ENCODE data around the gene SPRED1. TPM values are rescaled to one million over a fixed set of nuclear protein-coding genes. Genes with fewer than 3 reads are reported as not detected.
"Not testable (repeated sequence)": the region's sequence is repeated elsewhere in the genome, so short reads cannot be mapped to it uniquely, and the experiment has no call there.

Gene SPRED1
- total RNA-seq, 1 donor from 2014 or later: 22.9 TPM

DNA sequence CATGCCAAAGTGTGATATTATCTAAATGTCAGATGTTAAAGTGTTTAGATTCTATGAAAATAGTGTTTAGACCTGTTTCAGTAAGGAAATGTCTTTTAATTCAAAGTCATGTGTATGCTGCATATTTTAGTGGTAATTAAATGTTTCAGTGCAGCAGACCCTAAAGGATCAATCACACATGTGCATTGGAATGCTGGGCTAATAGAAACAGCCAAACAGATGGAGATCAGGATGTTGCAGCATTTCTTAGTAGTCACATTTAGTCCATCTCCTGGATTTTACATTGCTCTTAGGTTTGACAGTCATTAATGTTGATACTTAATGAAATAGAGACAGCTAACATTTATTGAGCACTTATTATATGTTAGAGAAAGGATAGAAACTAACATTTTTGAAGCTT, 18.5 kb downstream of the SPRED1 start:
- no peak for DNase-seq (ENCODE audit: low spot score, unreplicated experiment)

DNA sequence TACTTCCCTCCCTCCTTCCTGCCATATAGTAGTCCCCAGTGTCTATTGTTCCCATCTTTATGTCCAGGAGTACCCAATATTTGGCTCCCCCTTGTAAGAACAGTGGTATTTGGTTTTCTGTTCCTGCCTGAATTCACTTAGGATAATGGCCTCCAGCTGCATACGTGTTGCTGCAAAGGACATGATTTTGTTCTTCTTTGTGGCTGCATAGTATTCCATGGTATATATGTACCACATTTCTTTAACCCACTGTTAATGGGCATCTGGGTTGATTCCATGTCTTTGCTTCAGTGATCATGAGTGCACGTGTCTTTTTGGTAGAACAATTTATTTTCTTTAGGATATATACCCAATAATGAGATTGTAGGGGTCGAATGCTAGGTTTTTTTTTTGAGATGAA, 19.3 kb downstream of the SPRED1 start:
- peaks cover 13% of the 10 kb centered on the region for H3K4me1 Mint-ChIP-seq (ENCODE audit: low read depth)
- H3K9me3 Mint-ChIP-seq (ENCODE audit: low read depth): no peaks in the 10 kb centered on the region
- no peaks in the 10 kb centered on the region for H3K27me3 Mint-ChIP-seq
- TF ChIP-seq, protein P1, sequence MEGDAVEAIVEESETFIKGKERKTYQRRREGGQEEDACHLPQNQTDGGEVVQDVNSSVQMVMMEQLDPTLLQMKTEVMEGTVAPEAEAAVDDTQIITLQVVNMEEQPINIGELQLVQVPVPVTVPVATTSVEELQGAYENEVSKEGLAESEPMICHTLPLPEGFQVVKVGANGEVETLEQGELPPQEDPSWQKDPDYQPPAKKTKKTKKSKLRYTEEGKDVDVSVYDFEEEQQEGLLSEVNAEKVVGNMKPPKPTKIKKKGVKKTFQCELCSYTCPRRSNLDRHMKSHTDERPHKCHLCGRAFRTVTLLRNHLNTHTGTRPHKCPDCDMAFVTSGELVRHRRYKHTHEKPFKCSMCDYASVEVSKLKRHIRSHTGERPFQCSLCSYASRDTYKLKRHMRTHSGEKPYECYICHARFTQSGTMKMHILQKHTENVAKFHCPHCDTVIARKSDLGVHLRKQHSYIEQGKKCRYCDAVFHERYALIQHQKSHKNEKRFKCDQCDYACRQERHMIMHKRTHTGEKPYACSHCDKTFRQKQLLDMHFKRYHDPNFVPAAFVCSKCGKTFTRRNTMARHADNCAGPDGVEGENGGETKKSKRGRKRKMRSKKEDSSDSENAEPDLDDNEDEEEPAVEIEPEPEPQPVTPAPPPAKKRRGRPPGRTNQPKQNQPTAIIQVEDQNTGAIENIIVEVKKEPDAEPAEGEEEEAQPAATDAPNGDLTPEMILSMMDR (IDR thresholded peaks at IDR 0.05; ENCODE audit: unreplicated experiment): no peak
- H3K4me3 Mint-ChIP-seq (ENCODE audit: low read depth): no peak overlapping the region
- H3K36me3 Mint-ChIP-seq (ENCODE audit: insufficient read depth): peaks cover 5% of the 10 kb centered on the region
- DNase-seq (ENCODE audit: low spot score, unreplicated experiment): no peak
- H3K27ac Mint-ChIP-seq: peak overlapping the region; percentile 37

More for the DNA sequence above, 18.5 kb downstream of the SPRED1 start:
- no peaks in the 10 kb centered on the region for H3K9me3 Mint-ChIP-seq (ENCODE audit: low read depth)
- H3K4me3 Mint-ChIP-seq (ENCODE audit: low read depth): no peak overlapping the region
- peaks cover 5% of the 10 kb centered on the region for H3K36me3 Mint-ChIP-seq (ENCODE audit: insufficient read depth)
- no peaks in the 10 kb centered on the region for H3K27me3 Mint-ChIP-seq
- no peak overlapping the region for H3K27ac Mint-ChIP-seq
- TF ChIP-seq, protein P1 (IDR thresholded peaks at IDR 0.05; ENCODE audit: unreplicated experiment): no peak
- peaks cover 13% of the 10 kb centered on the region for H3K4me1 Mint-ChIP-seq (ENCODE audit: low read depth)

DNA sequence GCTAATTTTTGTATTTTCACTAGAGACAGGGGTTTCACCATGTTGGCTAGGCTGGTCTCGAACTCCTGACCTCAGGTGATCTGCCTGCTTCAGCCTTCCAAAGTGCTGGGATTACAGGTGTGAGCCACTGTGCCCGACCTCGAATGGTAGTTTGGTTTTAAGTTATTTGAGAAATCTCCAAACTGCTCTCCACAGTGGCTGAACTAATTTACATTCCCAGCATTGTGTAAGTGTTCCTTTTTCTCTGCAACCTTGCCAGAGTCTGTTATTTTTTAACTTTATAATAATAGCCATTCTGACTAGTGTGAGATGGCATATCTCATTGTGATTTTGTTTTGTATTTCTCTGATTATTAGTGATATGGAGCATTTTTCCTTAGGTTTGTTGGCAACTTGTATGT, 19.8 kb downstream of the SPRED1 start:
- peak overlapping the region; percentile 37 for H3K27ac Mint-ChIP-seq
- not testable (repeated sequence) for DNase-seq (ENCODE audit: low spot score, unreplicated experiment); H3K9me3 Mint-ChIP-seq (ENCODE audit: low read depth); H3K36me3 Mint-ChIP-seq (ENCODE audit: insufficient read depth); H3K4me3 Mint-ChIP-seq (ENCODE audit: low read depth); H3K27me3 Mint-ChIP-seq
- H3K4me1 Mint-ChIP-seq (ENCODE audit: low read depth): peaks cover 13% of the 10 kb centered on the region

DNA sequence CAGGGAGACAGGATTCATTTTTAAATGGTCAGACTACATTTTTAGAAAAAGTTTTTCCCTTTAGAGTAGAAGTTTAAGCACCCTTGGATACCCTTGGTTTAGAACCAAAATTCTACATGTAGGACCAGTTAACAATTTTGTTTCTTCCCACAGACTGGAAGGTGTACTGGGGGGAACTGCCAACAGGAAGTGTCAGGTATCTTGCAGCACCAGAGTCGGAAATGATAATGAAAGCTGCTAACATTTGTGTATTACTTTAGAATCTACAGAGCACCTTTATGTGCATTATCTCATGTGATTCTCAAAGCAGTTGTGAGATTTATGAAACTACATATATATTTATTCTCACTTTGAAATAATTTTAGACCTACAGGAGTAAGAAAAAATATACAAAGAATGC, 21.5 kb downstream of the SPRED1 start:
- no peak overlapping the region for H3K4me3 Mint-ChIP-seq (ENCODE audit: low read depth)
- H3K27ac Mint-ChIP-seq: no peak overlapping the region
- H3K4me1 Mint-ChIP-seq (ENCODE audit: low read depth): peaks cover 13% of the 10 kb centered on the region
- TF ChIP-seq, protein P1 (IDR thresholded peaks at IDR 0.05; ENCODE audit: unreplicated experiment): no peak
- H3K36me3 Mint-ChIP-seq (ENCODE audit: insufficient read depth): peaks cover 7% of the 10 kb centered on the region
- H3K9me3 Mint-ChIP-seq (ENCODE audit: low read depth): no peaks in the 10 kb centered on the region
- H3K27me3 Mint-ChIP-seq: no peaks in the 10 kb centered on the region
- no peak for DNase-seq (ENCODE audit: low spot score, unreplicated experiment)

DNA sequence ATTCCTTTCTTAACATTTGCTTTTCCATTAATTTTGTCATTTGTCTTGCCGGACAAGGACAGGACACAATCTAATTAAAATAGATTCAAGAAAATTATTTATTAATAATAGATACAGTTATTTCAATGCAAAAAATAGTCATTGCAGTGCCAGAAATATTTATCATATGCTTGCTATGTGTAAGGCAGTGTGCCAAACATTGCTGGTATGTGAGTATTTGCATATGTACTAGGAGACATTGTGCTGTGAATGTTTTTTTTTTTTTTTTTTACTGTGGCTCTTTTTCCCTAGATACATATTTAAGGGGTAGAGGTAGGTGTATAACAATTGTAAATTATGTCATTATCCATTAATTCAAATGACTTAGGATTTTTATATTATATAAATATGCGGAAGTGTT, 23.3 kb downstream of the SPRED1 start:
- H3K4me1 Mint-ChIP-seq (ENCODE audit: low read depth): peaks cover 16% of the 10 kb centered on the region
- peaks cover 5% of the 10 kb centered on the region for H3K36me3 Mint-ChIP-seq (ENCODE audit: insufficient read depth)
- DNase-seq (ENCODE audit: low spot score, unreplicated experiment): no peak
- no peak overlapping the region for H3K4me3 Mint-ChIP-seq (ENCODE audit: low read depth)
- TF ChIP-seq, protein P1 (IDR thresholded peaks at IDR 0.05; ENCODE audit: unreplicated experiment): no peak
- H3K27ac Mint-ChIP-seq: no peak overlapping the region
- no peaks in the 10 kb centered on the region for H3K27me3 Mint-ChIP-seq
- H3K9me3 Mint-ChIP-seq (ENCODE audit: low read depth): no peaks in the 10 kb centered on the region

DNA sequence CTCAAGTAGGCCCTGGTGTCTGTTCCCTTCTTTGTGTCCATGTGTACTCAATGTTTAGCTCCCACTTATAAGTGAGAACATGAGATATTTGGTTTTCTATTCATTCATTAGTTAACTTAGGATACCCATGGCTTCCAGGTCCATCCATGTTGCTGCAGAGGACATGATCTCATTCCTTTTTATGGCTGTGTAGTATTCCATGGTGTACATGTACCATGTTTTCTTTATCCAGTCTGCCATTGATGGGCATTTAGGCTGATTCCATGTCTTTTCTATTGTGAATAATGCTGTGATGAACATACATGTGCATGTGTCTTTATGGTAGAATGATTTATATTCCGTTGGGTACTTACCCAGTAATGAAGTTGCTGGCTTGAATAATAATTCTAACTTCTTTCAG, 24.6 kb downstream of the SPRED1 start:
- not testable (repeated sequence) for H3K36me3 Mint-ChIP-seq (ENCODE audit: insufficient read depth); H3K4me3 Mint-ChIP-seq (ENCODE audit: low read depth); H3K27me3 Mint-ChIP-seq

More for the DNA sequence above, 24.6 kb downstream of the SPRED1 start:
- H3K27ac Mint-ChIP-seq; H3K9me3 Mint-ChIP-seq (ENCODE audit: low read depth); DNase-seq (ENCODE audit: low spot score, unreplicated experiment): not testable (repeated sequence)
- peaks cover 13% of the 10 kb centered on the region for H3K4me1 Mint-ChIP-seq (ENCODE audit: low read depth)

Measured in progenitor cell of endocrine pancreas (in vitro differentiated cells).